Muscle layer of duodenum (tissue), 2 donors: Measurements from ENCODE around the gene CFDP1.
"Not testable (repeated sequence)": the region's sequence is repeated elsewhere in the genome, so short reads cannot be mapped to it uniquely, and the experiment has no call there.

ENCODE experiments used
- H3K27ac ChIP-seq: one replicate; pipeline ENCODE4 v1.7.0; 2013; ENCODE audit warnings: mild to moderate bottlenecking, low read length
- H3K27me3 ChIP-seq: one replicate; pipeline ENCODE4 v1.7.0; 2013; ENCODE audit warnings: low read depth, mild to moderate bottlenecking, control low read depth, low read length
- H3K36me3 ChIP-seq, 2 donors: one replicate each; pipeline ENCODE4 v1.7.0; 2013; ENCODE audit warnings: low read length in 2 of 2, control low read depth in 1 of 2, mild to moderate bottlenecking in 1 of 2; ENCODE audit not compliant: insufficient read depth in 2 of 2, control insufficient read depth in 1 of 2
- H3K4me1 ChIP-seq, 2 donors: one replicate each; pipeline ENCODE4 v1.7.0; 2013; ENCODE audit warnings: low read length in 2 of 2, mild to moderate bottlenecking in 2 of 2, control low read depth in 1 of 2, moderate library complexity in 1 of 2; ENCODE audit not compliant: insufficient read depth in 2 of 2, control insufficient read depth in 1 of 2
- H3K4me3 ChIP-seq, 2 donors: one replicate each; pipeline ENCODE4 v1.7.0; 2013; ENCODE audit warnings: low read length in 2 of 2, low read depth in 1 of 2, mild to moderate bottlenecking in 1 of 2
- H3K9me3 ChIP-seq, 2 donors: one replicate each; pipeline ENCODE4 v1.7.0; 2013; ENCODE audit warnings: low read length in 2 of 2, control low read depth in 1 of 2, mild to moderate bottlenecking in 1 of 2; ENCODE audit not compliant: control insufficient read depth in 1 of 2
- donor health status: healthy.

The CFDP1 gene

GRCh38 chr16:75471723-75472633 lies 38.7 kb upstream of the CFDP1 start:
- no peak overlapping the region for H3K4me3 ChIP-seq
- H3K27ac ChIP-seq: no peak overlapping the region
- no peaks in the 10 kb centered on the region for H3K4me1 ChIP-seq
- H3K27me3 ChIP-seq: no peaks in the 10 kb centered on the region
- H3K9me3 ChIP-seq: no peaks in the 10 kb centered on the region
- no peaks in the 10 kb centered on the region for H3K36me3 ChIP-seq

- Histone ChIP-seq H3K9me3 (no peaks in the 10 kb centered on the region), H3K27ac (no peak overlapping the region), H3K36me3 (peaks cover 0 to 3% of the 10 kb centered on the region in 2 donors), H3K4me3 (no peak overlapping the region), H3K4me1 (peaks cover 6 to 10% of the 10 kb centered on the region in 2 donors), H3K27me3 (no peaks in the 10 kb centered on the region)
Measured at GRCh38 chr16:75466760-75467159, 33.5 kb upstream of the CFDP1 start.

DNA sequence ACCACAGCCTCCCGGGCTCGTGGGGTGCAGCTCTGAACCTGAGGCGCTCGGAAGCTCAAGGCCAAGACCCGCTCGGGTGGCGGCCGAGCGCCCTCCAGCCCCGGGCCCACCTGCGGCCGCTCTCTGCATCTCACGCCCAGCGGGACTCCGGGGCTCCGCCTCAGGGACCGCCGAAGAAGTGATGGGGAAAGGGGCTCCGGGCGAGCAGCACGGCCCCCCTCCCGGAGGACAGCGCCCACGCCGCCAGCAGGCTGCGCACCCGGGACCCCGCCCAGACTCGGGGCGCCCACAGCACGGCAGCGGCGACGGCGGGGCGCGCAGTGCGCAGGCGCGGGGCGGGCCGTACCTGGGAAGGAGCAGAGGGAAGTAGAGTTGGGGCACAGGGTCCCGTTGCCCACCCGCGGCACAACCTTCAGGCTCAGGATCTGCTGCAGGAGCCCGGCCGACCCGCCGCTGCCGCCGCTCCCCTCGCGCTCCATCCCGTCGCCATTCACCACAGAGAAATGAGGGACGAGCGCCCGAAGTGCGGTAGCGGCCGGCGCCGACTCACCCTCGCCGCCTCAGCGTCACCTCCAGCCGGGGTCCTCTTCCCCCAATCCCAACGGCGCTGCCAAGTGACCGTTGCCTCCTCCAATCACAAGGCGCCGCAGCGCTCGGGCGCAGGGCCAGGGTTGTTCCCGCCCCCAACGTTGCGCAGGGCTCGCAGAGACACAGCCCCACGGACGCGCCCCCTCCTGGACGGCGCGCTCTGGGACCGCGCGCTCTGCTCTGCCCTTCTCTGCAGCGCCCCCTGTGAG lies 31.0 kb upstream of the CFDP1 start, which contains the start of gene TMEM170A:
Gene TMEM170A (minus strand): TSS at position 568 of the 797 bp plus-strand sequence. CDS start 89 bp downstream, at position 479.
- Histone ChIP-seq H3K4me1 (peaks cover 15 to 19% of the 10 kb centered on the region in 2 donors), H3K4me3 (peak within 1 kb of the TSS; percentile 59 to 91), H3K27me3 (no peaks in the 10 kb centered on the region), H3K9me3 (no peaks in the 10 kb centered on the region), H3K36me3 (peaks cover 0 to 3% of the 10 kb centered on the region in 2 donors), H3K27ac (peak within 1 kb of the TSS; percentile 76)

GRCh38 chr16:75463389-75464121 lies 30.3 kb upstream of the CFDP1 start:
- H3K4me1 ChIP-seq: peaks cover 15 to 19% of the 10 kb centered on the region in 2 donors
- H3K9me3 ChIP-seq, H3K27me3 ChIP-seq, H3K36me3 ChIP-seq: not testable (repeated sequence)
- H3K27ac ChIP-seq: peak overlapping the region; percentile 76
- H3K4me3 ChIP-seq: peak overlapping the region; percentile 59 to 91

- H3K4me1 ChIP-seq: peaks cover 15 to 19% of the 10 kb centered on the region in 2 donors
- no peaks in the 10 kb centered on the region for H3K27me3 ChIP-seq
- H3K9me3 ChIP-seq: no peaks in the 10 kb centered on the region
- peak overlapping the region; percentile 59 to 91 for H3K4me3 ChIP-seq
- peaks cover 0 to 3% of the 10 kb centered on the region in 2 donors for H3K36me3 ChIP-seq
- peak overlapping the region; percentile 76 for H3K27ac ChIP-seq
Measured at GRCh38 chr16:75462806-75463205, 29.5 kb upstream of the CFDP1 start.

GRCh38 chr16:75461575-75461974 lies 28.3 kb upstream of the CFDP1 start:
- Histone ChIP-seq H3K4me1 (peaks cover 15 to 19% of the 10 kb centered on the region in 2 donors), H3K36me3 (peaks cover 0 to 3% of the 10 kb centered on the region in 2 donors), H3K27ac (no peak overlapping the region), H3K9me3 (no peaks in the 10 kb centered on the region), H3K27me3 (no peaks in the 10 kb centered on the region), H3K4me3 (no peak overlapping the region)

DNA sequence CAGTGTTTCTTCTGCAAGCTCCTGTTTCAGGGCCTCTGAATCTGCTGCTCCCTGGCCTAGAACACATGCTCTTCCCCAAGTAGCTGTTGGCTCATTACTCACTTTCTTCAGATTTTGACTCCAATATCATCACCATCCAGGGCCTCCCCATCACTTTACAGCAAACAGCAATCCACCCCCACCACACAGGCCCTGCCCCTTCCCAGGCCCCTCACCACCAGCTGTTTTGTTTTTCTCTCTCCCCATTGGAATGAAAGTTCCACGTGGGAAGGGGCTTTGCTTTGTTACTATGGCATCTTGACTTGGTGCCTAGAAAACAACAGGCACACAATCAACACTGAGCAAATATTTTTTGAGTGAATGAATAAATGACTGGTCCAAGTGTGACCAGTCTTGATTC lies 27.1 kb upstream of the CFDP1 start:
- H3K27ac ChIP-seq: no peak overlapping the region

DNA sequence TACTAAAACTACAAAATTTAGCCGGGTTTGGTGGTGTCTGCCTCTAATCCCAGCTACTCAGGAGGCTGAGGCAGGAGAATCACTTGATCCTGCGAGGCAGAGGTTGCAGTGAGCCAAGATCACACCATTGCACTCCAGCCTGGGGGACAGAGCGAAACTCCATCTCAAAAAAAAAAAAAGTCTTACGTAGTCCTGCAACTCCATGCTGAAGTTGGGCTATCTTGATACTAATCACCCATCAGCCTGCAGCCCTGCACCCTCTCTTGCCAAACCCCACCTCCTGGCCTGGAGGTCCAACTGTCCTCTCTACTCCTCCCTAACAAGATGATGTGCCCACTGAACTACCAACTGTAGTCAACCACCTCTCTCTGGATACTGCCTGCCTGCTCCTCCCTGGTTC lies 26.4 kb upstream of the CFDP1 start:
- Histone ChIP-seq H3K36me3 (peaks cover 0 to 3% of the 10 kb centered on the region in 2 donors), H3K27me3 (no peaks in the 10 kb centered on the region), H3K4me3 (no peak overlapping the region), H3K4me1 (peaks cover 15 to 19% of the 10 kb centered on the region in 2 donors), H3K9me3 (no peaks in the 10 kb centered on the region), H3K27ac (no peak overlapping the region)

More for the DNA sequence above, 27.1 kb upstream of the CFDP1 start:
- H3K4me3 ChIP-seq: no peak overlapping the region
- H3K9me3 ChIP-seq: no peaks in the 10 kb centered on the region
- peaks cover 0 to 3% of the 10 kb centered on the region in 2 donors for H3K36me3 ChIP-seq
- H3K4me1 ChIP-seq: peaks cover 15 to 19% of the 10 kb centered on the region in 2 donors
- H3K27me3 ChIP-seq: no peaks in the 10 kb centered on the region

GRCh38 chr16:75458439-75458838 lies 25.1 kb upstream of the CFDP1 start:
- Histone ChIP-seq H3K27me3 (no peaks in the 10 kb centered on the region), H3K9me3 (no peaks in the 10 kb centered on the region), H3K27ac (no peak overlapping the region), H3K36me3 (no peaks in the 10 kb centered on the region), H3K4me1 (peaks cover 16 to 17% of the 10 kb centered on the region in 2 donors), H3K4me3 (no peak overlapping the region)

DNA sequence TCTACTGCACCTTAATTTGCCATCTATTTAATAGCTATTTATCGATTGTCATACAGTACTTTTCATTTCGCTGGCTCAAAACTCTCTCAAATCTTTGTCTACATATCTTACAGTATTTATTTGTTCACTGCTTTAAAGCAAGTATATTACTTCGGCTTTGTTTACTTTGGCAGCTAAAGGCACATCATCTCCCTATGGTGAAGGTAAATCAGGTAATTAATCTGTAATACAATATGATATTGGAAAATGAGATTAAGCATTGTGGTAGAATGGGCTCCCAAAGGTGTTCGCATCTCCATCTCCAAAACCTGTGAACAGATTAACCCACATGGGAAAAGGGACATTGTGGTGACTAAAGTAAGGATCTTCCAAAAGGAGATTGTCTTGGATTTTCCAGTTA lies 24.7 kb upstream of the CFDP1 start:
- H3K36me3 ChIP-seq: no peaks in the 10 kb centered on the region
- H3K4me3 ChIP-seq: no peak overlapping the region
- H3K9me3 ChIP-seq: no peaks in the 10 kb centered on the region
- peaks cover 13 to 18% of the 10 kb centered on the region in 2 donors for H3K4me1 ChIP-seq
- H3K27ac ChIP-seq: no peak overlapping the region
- H3K27me3 ChIP-seq: no peaks in the 10 kb centered on the region
